ENCODE results near the gene CCR2.

The CCR2 gene

GRCh38 chr3:46334741-46335478 is 19.0 kb upstream of the CCR2 start:
- no peaks in the 10 kb centered on the region for H3K4me1 ChIP-seq (ENCODE audit: control insufficient read depth, insufficient read depth, low read length, unreplicated experiment)
- peaks cover 66% of the 10 kb centered on the region for H3K27me3 ChIP-seq (ENCODE audit: insufficient read depth, low read length)
- no peak overlapping the region for H3K4me3 ChIP-seq (ENCODE audit: low read depth, low read length)
- no peaks in the 10 kb centered on the region for H3K79me2 ChIP-seq (ENCODE audit: control insufficient read depth, insufficient read depth, low read length, unreplicated experiment)
- H2AFZ ChIP-seq (ENCODE audit: low read length, unreplicated experiment) = no peak overlapping the region
- H3K27ac ChIP-seq (ENCODE audit: low read depth, low read length) = no peak overlapping the region
- no peaks in the 10 kb centered on the region for H3K36me3 ChIP-seq (ENCODE audit: insufficient read depth, low read length)

- H3K27me3 ChIP-seq (ENCODE audit: insufficient read depth, low read length) = peaks cover 65% of the 10 kb centered on the region
Observed at GRCh38 chr3:46335541-46335940, 18.4 kb upstream of the CCR2 start.

GRCh38 chr3:46337911-46338310 is 16.0 kb upstream of the CCR2 start:
- Histone ChIP-seq H3K27ac (ENCODE audit: low read depth, low read length) (no peak overlapping the region), H3K27me3 (ENCODE audit: insufficient read depth, low read length) (peaks cover 42% of the 10 kb centered on the region), H3K36me3 (ENCODE audit: insufficient read depth, low read length) (no peaks in the 10 kb centered on the region), H3K4me3 (ENCODE audit: low read depth, low read length) (no peak overlapping the region), H3K4me1 (ENCODE audit: control insufficient read depth, insufficient read depth, low read length, unreplicated experiment) (no peaks in the 10 kb centered on the region), H3K79me2 (ENCODE audit: control insufficient read depth, insufficient read depth, low read length, unreplicated experiment) (no peaks in the 10 kb centered on the region), H2AFZ (ENCODE audit: low read length, unreplicated experiment) (no peak overlapping the region)

More at GRCh38 chr3:46335541-46335940, 18.4 kb upstream of the CCR2 start:
- no peak overlapping the region for H3K27ac ChIP-seq (ENCODE audit: low read depth, low read length)
- H3K4me1 ChIP-seq (ENCODE audit: control insufficient read depth, insufficient read depth, low read length, unreplicated experiment) = no peaks in the 10 kb centered on the region
- H3K4me3 ChIP-seq (ENCODE audit: low read depth, low read length) = no peak overlapping the region
- no peak overlapping the region for H2AFZ ChIP-seq (ENCODE audit: low read length, unreplicated experiment)
- no peaks in the 10 kb centered on the region for H3K36me3 ChIP-seq (ENCODE audit: insufficient read depth, low read length)
- H3K79me2 ChIP-seq (ENCODE audit: control insufficient read depth, insufficient read depth, low read length, unreplicated experiment) = no peaks in the 10 kb centered on the region

GRCh38 chr3:46338840-46339239 is 15.1 kb upstream of the CCR2 start:
- no peak overlapping the region for H2AFZ ChIP-seq (ENCODE audit: low read length, unreplicated experiment)
- no peaks in the 10 kb centered on the region for H3K4me1 ChIP-seq (ENCODE audit: control insufficient read depth, insufficient read depth, low read length, unreplicated experiment)
- H3K27me3 ChIP-seq (ENCODE audit: insufficient read depth, low read length) = peaks cover 35% of the 10 kb centered on the region
- H3K27ac ChIP-seq (ENCODE audit: low read depth, low read length) = no peak overlapping the region
- H3K79me2 ChIP-seq (ENCODE audit: control insufficient read depth, insufficient read depth, low read length, unreplicated experiment) = no peaks in the 10 kb centered on the region
- no peaks in the 10 kb centered on the region for H3K36me3 ChIP-seq (ENCODE audit: insufficient read depth, low read length)
- no peak overlapping the region for H3K4me3 ChIP-seq (ENCODE audit: low read depth, low read length)

- Histone ChIP-seq H3K27ac (ENCODE audit: low read depth, low read length) (no peak overlapping the region), H3K4me1 (ENCODE audit: control insufficient read depth, insufficient read depth, low read length, unreplicated experiment) (no peaks in the 10 kb centered on the region), H2AFZ (ENCODE audit: low read length, unreplicated experiment) (no peak overlapping the region), H3K79me2 (ENCODE audit: control insufficient read depth, insufficient read depth, low read length, unreplicated experiment) (no peaks in the 10 kb centered on the region), H3K36me3 (ENCODE audit: insufficient read depth, low read length) (no peaks in the 10 kb centered on the region), H3K4me3 (ENCODE audit: low read depth, low read length) (no peak overlapping the region), H3K27me3 (ENCODE audit: insufficient read depth, low read length) (peaks cover 45% of the 10 kb centered on the region)
Observed at GRCh38 chr3:46344476-46344875, 9.4 kb upstream of the CCR2 start.

GRCh38 chr3:46348823-46349482 is 5.0 kb upstream of the CCR2 start:
- Histone ChIP-seq H3K79me2 (ENCODE audit: control insufficient read depth, insufficient read depth, low read length, unreplicated experiment) (no peaks in the 10 kb centered on the region), H3K27me3 (ENCODE audit: insufficient read depth, low read length) (peaks cover 90% of the 10 kb centered on the region), H3K4me1 (ENCODE audit: control insufficient read depth, insufficient read depth, low read length, unreplicated experiment) (no peaks in the 10 kb centered on the region), H3K36me3 (ENCODE audit: insufficient read depth, low read length) (no peaks in the 10 kb centered on the region), H3K27ac (ENCODE audit: low read depth, low read length) (no peak overlapping the region), H3K4me3 (ENCODE audit: low read depth, low read length) (no peak overlapping the region), H2AFZ (ENCODE audit: low read length, unreplicated experiment) (no peak overlapping the region)

- no peak overlapping the region for H3K4me3 ChIP-seq (ENCODE audit: low read depth, low read length)
Observed at GRCh38 chr3:46349484-46350261, 4.2 kb upstream of the CCR2 start.

GRCh38 chr3:46350262-46350565 is 3.7 kb upstream of the CCR2 start:
- no peak overlapping the region for H3K4me3 ChIP-seq (ENCODE audit: low read depth, low read length)
- no peak overlapping the region for H3K27ac ChIP-seq (ENCODE audit: low read depth, low read length)
- H2AFZ ChIP-seq (ENCODE audit: low read length, unreplicated experiment) = no peak overlapping the region
- H3K27me3 ChIP-seq (ENCODE audit: insufficient read depth, low read length) = peaks cover 99% of the 10 kb centered on the region
- no peaks in the 10 kb centered on the region for H3K36me3 ChIP-seq (ENCODE audit: insufficient read depth, low read length)
- H3K79me2 ChIP-seq (ENCODE audit: control insufficient read depth, insufficient read depth, low read length, unreplicated experiment) = no peaks in the 10 kb centered on the region
- no peaks in the 10 kb centered on the region for H3K4me1 ChIP-seq (ENCODE audit: control insufficient read depth, insufficient read depth, low read length, unreplicated experiment)

More at GRCh38 chr3:46349484-46350261, 4.2 kb upstream of the CCR2 start:
- no peaks in the 10 kb centered on the region for H3K36me3 ChIP-seq (ENCODE audit: insufficient read depth, low read length)
- no peak overlapping the region for H3K27ac ChIP-seq (ENCODE audit: low read depth, low read length)
- no peak overlapping the region for H2AFZ ChIP-seq (ENCODE audit: low read length, unreplicated experiment)
- H3K79me2 ChIP-seq (ENCODE audit: control insufficient read depth, insufficient read depth, low read length, unreplicated experiment) = no peaks in the 10 kb centered on the region
- H3K27me3 ChIP-seq (ENCODE audit: insufficient read depth, low read length) = peaks cover 94% of the 10 kb centered on the region
- no peaks in the 10 kb centered on the region for H3K4me1 ChIP-seq (ENCODE audit: control insufficient read depth, insufficient read depth, low read length, unreplicated experiment)

GRCh38 chr3:46351646-46352045 is 2.3 kb upstream of the CCR2 start:
- H2AFZ ChIP-seq (ENCODE audit: low read length, unreplicated experiment) = no peak overlapping the region
- H3K4me1 ChIP-seq (ENCODE audit: control insufficient read depth, insufficient read depth, low read length, unreplicated experiment) = no peaks in the 10 kb centered on the region
- no peaks in the 10 kb centered on the region for H3K79me2 ChIP-seq (ENCODE audit: control insufficient read depth, insufficient read depth, low read length, unreplicated experiment)
- H3K27me3 ChIP-seq (ENCODE audit: insufficient read depth, low read length) = peaks cover 99% of the 10 kb centered on the region
- H3K36me3 ChIP-seq (ENCODE audit: insufficient read depth, low read length) = no peaks in the 10 kb centered on the region
- no peak overlapping the region for H3K4me3 ChIP-seq (ENCODE audit: low read depth, low read length)
- H3K27ac ChIP-seq (ENCODE audit: low read depth, low read length) = no peak overlapping the region

- H3K4me3 ChIP-seq (ENCODE audit: low read depth, low read length) = no peak overlapping the region
- H3K27me3 ChIP-seq (ENCODE audit: insufficient read depth, low read length) = peaks cover 99% of the 10 kb centered on the region
- no peaks in the 10 kb centered on the region for H3K4me1 ChIP-seq (ENCODE audit: control insufficient read depth, insufficient read depth, low read length, unreplicated experiment)
- no peak overlapping the region for H2AFZ ChIP-seq (ENCODE audit: low read length, unreplicated experiment)
- H3K27ac ChIP-seq (ENCODE audit: low read depth, low read length) = no peak overlapping the region
- no peaks in the 10 kb centered on the region for H3K79me2 ChIP-seq (ENCODE audit: control insufficient read depth, insufficient read depth, low read length, unreplicated experiment)
- H3K36me3 ChIP-seq (ENCODE audit: insufficient read depth, low read length) = no peaks in the 10 kb centered on the region
Observed at GRCh38 chr3:46353090-46353489, 821 bp upstream of the CCR2 start.
